ENCODE results near the gene MAP9. TPM values are rescaled to one million over a fixed set of nuclear protein-coding genes. Genes with fewer than 3 reads are reported as not detected.

Gene MAP9
- total and polyA plus RNA-seq, 2 donors (not counting 3 experiments of a cell fraction or from before 2014, with no cell fraction given): 0.17 to 1.3 TPM

GRCh38 chr4:155322782-155323181 is 54.0 kb downstream of the MAP9 start:
- Histone ChIP-seq H3K27me3 (ENCODE audit: control insufficient read depth in 2 of 2, insufficient read depth in 2 of 2, low read length in 2 of 2) (no peaks in the 10 kb centered on the region), H3K9ac (replicated peaks; ENCODE audit: extremely low read depth, insufficient read depth, low read length) (no peak overlapping the region), H3K9me3 (replicated peaks; ENCODE audit: control insufficient read depth, insufficient read depth, low read length) (no peaks in the 10 kb centered on the region), H3K36me3 (ENCODE audit: control insufficient read depth in 2 of 2, extremely low read depth in 1 of 2, insufficient read depth in 2 of 2, low read length in 2 of 2) (no peaks in the 10 kb centered on the region), H3K9me1 (replicated peaks; ENCODE audit: control insufficient read depth, extremely low read depth, insufficient read depth, low read length) (no peaks in the 10 kb centered on the region), H3K4me2 (ENCODE audit: insufficient read depth, low read length) (no peak overlapping the region), H3K27ac (ENCODE audit: insufficient read depth, low read depth, low read length) (no peak overlapping the region), H2AFZ (ENCODE audit: low read depth, low read length) (no peak overlapping the region), H3K79me2 (ENCODE audit: control insufficient read depth, insufficient read depth, low read length) (no peaks in the 10 kb centered on the region), H4K20me1 (replicated peaks; ENCODE audit: control insufficient read depth, extremely low read depth, insufficient read depth, low read length) (no peaks in the 10 kb centered on the region), H3K4me1 (ENCODE audit: control insufficient read depth, extremely low read depth, insufficient read depth, low read length) (no peaks in the 10 kb centered on the region), H3K4me3 (replicated peaks in 1 of 3; ENCODE audit: insufficient read depth in 1 of 3, low read depth in 1 of 3, low read length in 3 of 3) (no peak overlapping the region)
- TF ChIP-seq CTCF (IDR thresholded peaks at IDR 0.05; ENCODE audit: extremely low read depth in 1 of 2, insufficient read depth in 1 of 2, low read depth in 1 of 2, low read length in 2 of 2): no peak
- TF ChIP-seq POLR2AphosphoS5 (IDR thresholded peaks at IDR 0.05; ENCODE audit: insufficient read depth, low read depth, low read length): no peak
- no peak for TF ChIP-seq EZH2 (IDR thresholded peaks at IDR 0.05; ENCODE audit: borderline replicate concordance, low read depth, low read length, severe bottlenecking)
- TF ChIP-seq GATA2 (IDR thresholded peaks at IDR 0.05; ENCODE audit: insufficient read depth, insufficient read length, low read depth, low read length): no peak
- TF ChIP-seq JUN (IDR thresholded peaks at IDR 0.05; ENCODE audit: borderline replicate concordance, insufficient read depth, insufficient read length, low read depth): no peak
- no peak for TF ChIP-seq FOS (IDR thresholded peaks at IDR 0.05; ENCODE audit: borderline replicate concordance, insufficient read depth, low read length)
- TF ChIP-seq MYC (IDR thresholded peaks at IDR 0.05; ENCODE audit: low read depth, low read length): no peak
- intact Hi-C loops (cut with micrococcal nuclease) (no loop called here), dilution Hi-C loops (cut with MboI; ENCODE audit: extremely low pct_ligation_motif_present, low sequenced_read_pairs) (no loop called here)
- DNase-seq (ENCODE audit: low read depth, low spot score) (no peak), FAIRE-seq (no peak)
- POLR2A ChIA-PET: no interaction called here
- BruUV-seq (replicated peaks): no TSS peak
- CTCF ChIA-PET: no interaction called here

Measured in endothelial cell of umbilical vein (primary cell).